Stimulated activated CD8-positive, alpha-beta memory T cell treated with anti-CD3 and anti-CD28 coated beads, Interleukin-7, amount 100 ng/mL, for 1 hour (primary cell): ENCODE results near the gene GRID2.
"Not testable (repeated sequence)": the region's sequence is repeated elsewhere in the genome, so short reads cannot be mapped to it uniquely, and the experiment has no call there.

Experiments used
- DNase-seq, 2 donors: peaks; one replicate each; pipeline ENCODE4 v3.0.0-alpha.2; 2020; ENCODE audit warnings: low read depth in 2 of 2

Gene GRID2

GRCh38 chr4:93187892-93188291, 884.1 kb downstream of the GRID2 start:
- DNase-seq: no peak

GRCh38 chr4:93199492-93199891, 895.7 kb downstream of the GRID2 start:
- DNase-seq: no peak

- no peak for DNase-seq
These were observed 897.8 kb downstream of the GRID2 start for GRCh38 chr4:93201471-93202096.

- DNase-seq: no peak
These were observed 899.9 kb downstream of the GRID2 start for GRCh38 chr4:93203708-93204107.

- no peak for DNase-seq
These were observed 908.5 kb downstream of the GRID2 start for GRCh38 chr4:93212250-93212649.

- no peak for DNase-seq
These were observed 912.9 kb downstream of the GRID2 start for GRCh38 chr4:93216646-93217045.

GRCh38 chr4:93217431-93217830, 913.7 kb downstream of the GRID2 start:
- no peak for DNase-seq

- no peak for DNase-seq
These were observed 918.0 kb downstream of the GRID2 start for GRCh38 chr4:93221771-93222170.

- no peak for DNase-seq
These were observed 924.3 kb downstream of the GRID2 start for GRCh38 chr4:93228021-93228420.

GRCh38 chr4:93232883-93233282, 929.1 kb downstream of the GRID2 start:
- no peak for DNase-seq

- DNase-seq: no peak
These were observed 933.8 kb downstream of the GRID2 start for GRCh38 chr4:93237521-93237920.

- no peak for DNase-seq
These were observed 939.5 kb downstream of the GRID2 start for GRCh38 chr4:93243262-93243661.

GRCh38 chr4:93261207-93261606, 957.4 kb downstream of the GRID2 start:
- DNase-seq: no peak

- no peak for DNase-seq
These were observed 959.4 kb downstream of the GRID2 start for GRCh38 chr4:93263166-93263565.

- DNase-seq: no peak
These were observed 964.0 kb downstream of the GRID2 start for GRCh38 chr4:93267747-93268146.

- no peak for DNase-seq
These were observed 981.6 kb downstream of the GRID2 start for GRCh38 chr4:93285346-93285745.

GRCh38 chr4:93289241-93289640, 985.5 kb downstream of the GRID2 start:
- no peak for DNase-seq

- no peak for DNase-seq
These were observed 986.1 kb downstream of the GRID2 start for GRCh38 chr4:93289831-93290230.

- DNase-seq: no peak
These were observed 995.4 kb downstream of the GRID2 start for GRCh38 chr4:93299118-93299517.

GRCh38 chr4:93300780-93301555, 997.2 kb downstream of the GRID2 start:
- not testable (repeated sequence) for DNase-seq

- no peak for DNase-seq
These were observed 998.5 kb downstream of the GRID2 start for GRCh38 chr4:93302310-93302709.

GRCh38 chr4:93303440-93303839, 999.7 kb downstream of the GRID2 start:
- no peak for DNase-seq

- no peak for DNase-seq
These were observed 1008.5 kb downstream of the GRID2 start for GRCh38 chr4:93312299-93312698.

- DNase-seq: no peak
These were observed 1009.4 kb downstream of the GRID2 start for GRCh38 chr4:93313197-93313596.
